MM.1S (cell line): ENCODE results near the gene HOMER3.
A peak's percentile ranks its signal among the peaks of the same experiment; 100 is the strongest.

ENCODE experiments used
- DNase-seq: peaks from one replicate; pipeline ENCODE4 v3.0.0-alpha.2; 2015
- H2AFZ ChIP-seq: fragments of 300-600 bp; sonication (generic); 2 replicates; pipeline ENCODE4 v1.6.0; 2016; ENCODE audit warnings: antibody characterized with exemption, low read length
- H3F3A ChIP-seq: fragments of 300-600 bp; sonication (generic); 2 replicates; pipeline ENCODE4 v1.6.1; 2016; ENCODE audit warnings: mild to moderate bottlenecking, antibody characterized with exemption, low read length, moderate library complexity, mixed read lengths; ENCODE audit not compliant: insufficient read depth
- H3K27ac ChIP-seq: fragments of 300-600 bp; sonication (generic); 2 replicates; pipeline ENCODE4 v1.5.1; 2016; ENCODE audit warnings: mild to moderate bottlenecking, low read length
- H3K27me3 ChIP-seq: fragments of 300-600 bp; sonication (generic); replicated peaks from 2 replicates; pipeline ENCODE4 v1.6.0; 2016; ENCODE audit warnings: low read length; ENCODE audit not compliant: insufficient read depth
- H3K36me3 ChIP-seq: fragments of 300-600 bp; sonication (generic); replicated peaks from 2 replicates; pipeline ENCODE4 v1.6.1; 2016; ENCODE audit warnings: mild to moderate bottlenecking, low read length, mixed read lengths; ENCODE audit not compliant: insufficient read depth
- H3K4me1 ChIP-seq: fragments of 300-600 bp; sonication (generic); 2 replicates; pipeline ENCODE4 v1.6.1; 2016; ENCODE audit warnings: low read length, mixed read lengths
- H3K4me2 ChIP-seq: fragments of 300-600 bp; sonication (generic); 2 replicates; pipeline ENCODE4 v1.6.0; 2016; ENCODE audit warnings: low read depth, low read length
- H3K4me3 ChIP-seq: fragments of 300-600 bp; sonication (generic); 2 replicates; pipeline ENCODE4 v1.5.1; 2016; ENCODE audit warnings: low read length, mixed read lengths
- H3K79me2 ChIP-seq: fragments of 300-600 bp; sonication (generic); 2 replicates; pipeline ENCODE4 v1.6.1; 2016; ENCODE audit warnings: mixed run types, low read length, mixed read lengths
- H3K9ac ChIP-seq: fragments of 300-600 bp; sonication (generic); 2 replicates; pipeline ENCODE4 v1.6.1; 2016; ENCODE audit warnings: low read length, mixed read lengths
- H3K9me2 ChIP-seq: fragments of 300-600 bp; sonication (generic); replicated peaks from 2 replicates; pipeline ENCODE4 v1.6.1; 2016; ENCODE audit warnings: mild to moderate bottlenecking, low read length, mixed read lengths; ENCODE audit not compliant: insufficient read depth
- H3K9me3 ChIP-seq: fragments of 300-600 bp; sonication (generic); replicated peaks from 2 replicates; pipeline ENCODE4 v1.6.1; 2016; ENCODE audit warnings: mild to moderate bottlenecking, low read length, mixed read lengths; ENCODE audit not compliant: insufficient read depth
- H4K20me1 ChIP-seq: fragments of 300-600 bp; sonication (generic); 2 replicates; pipeline ENCODE4 v1.6.1; 2016; ENCODE audit warnings: mild to moderate bottlenecking, low read length, moderate library complexity, mixed read lengths; ENCODE audit not compliant: insufficient read depth
- CTCF ChIP-seq: fragments of 300-600 bp; sonication (generic); IDR thresholded peaks from 2 replicates; pipeline ENCODE4 v1.5.1; 2016; ENCODE audit warnings: antibody characterized with exemption, low read length, mixed read lengths
- EZH2 ChIP-seq: fragments of 300-600 bp; sonication (generic); optimal IDR thresholded peaks from 2 replicates; pipeline ENCODE3; 2017; ENCODE audit warnings: low read depth, mild to moderate bottlenecking, antibody characterized with exemption, low read length, mixed read lengths
- EZH2phosphoT487 ChIP-seq: fragments of 300-600 bp; sonication (generic); IDR thresholded peaks from 2 replicates; pipeline ENCODE4 v1.6.1; 2018; ENCODE audit warnings: antibody characterized with exemption, low read length

HOMER3 gene

GRCh38 chr19:18886972-18887371 lies 54.0 kb downstream of the HOMER3 start:
- Histone ChIP-seq H3K27me3 (peaks cover 52% of the 10 kb centered on the region), H3K9me2 (no peaks in the 10 kb centered on the region), H3K79me2 (no peaks in the 10 kb centered on the region), H3K9ac (no peak overlapping the region), H3F3A (no peaks in the 10 kb centered on the region), H3K9me3 (no peaks in the 10 kb centered on the region), H4K20me1 (no peaks in the 10 kb centered on the region), H3K27ac (no peak overlapping the region), H3K4me1 (no peaks in the 10 kb centered on the region), H3K4me3 (no peak overlapping the region), H2AFZ (no peak overlapping the region), H3K4me2 (no peak overlapping the region), H3K36me3 (no peaks in the 10 kb centered on the region)
- TF ChIP-seq EZH2phosphoT487 (no peak), EZH2 (no peak), CTCF (no peak)
- DNase-seq, result no peak

- Histone ChIP-seq H3K27me3 (peaks cover 37% of the 10 kb centered on the region), H3F3A (no peaks in the 10 kb centered on the region), H3K4me1 (no peaks in the 10 kb centered on the region), H3K9ac (no peak overlapping the region), H3K4me2 (no peak overlapping the region), H3K36me3 (no peaks in the 10 kb centered on the region), H3K79me2 (no peaks in the 10 kb centered on the region), H2AFZ (no peak overlapping the region), H3K9me2 (no peaks in the 10 kb centered on the region), H4K20me1 (no peaks in the 10 kb centered on the region), H3K27ac (no peak overlapping the region), H3K9me3 (no peaks in the 10 kb centered on the region), H3K4me3 (no peak overlapping the region)
- peak; percentile 1 for DNase-seq
- no peak for TF ChIP-seq EZH2
- no peak for TF ChIP-seq EZH2phosphoT487
- TF ChIP-seq CTCF, result no peak
Observed at GRCh38 chr19:18883526-18884304, 57.3 kb downstream of the HOMER3 start.

- H3F3A ChIP-seq, result no peaks in the 10 kb centered on the region
- H4K20me1 ChIP-seq, result no peaks in the 10 kb centered on the region
- H3K4me1 ChIP-seq, result no peaks in the 10 kb centered on the region
- H3K36me3 ChIP-seq, result no peaks in the 10 kb centered on the region
- no peaks in the 10 kb centered on the region for H3K79me2 ChIP-seq
- no peak overlapping the region for H2AFZ ChIP-seq
- no peak overlapping the region for H3K9ac ChIP-seq
- H3K27ac ChIP-seq, result no peak overlapping the region
- no peak for DNase-seq
- H3K4me2 ChIP-seq, result no peak overlapping the region
- no peaks in the 10 kb centered on the region for H3K9me2 ChIP-seq
- no peak overlapping the region for H3K4me3 ChIP-seq
- TF ChIP-seq EZH2, result no peak
- no peak for TF ChIP-seq EZH2phosphoT487
- TF ChIP-seq CTCF, result no peak
- H3K9me3 ChIP-seq, result no peaks in the 10 kb centered on the region
- H3K27me3 ChIP-seq, result peaks cover 25% of the 10 kb centered on the region
Observed at GRCh38 chr19:18881491-18881890, 59.5 kb downstream of the HOMER3 start.
